Heart left ventricle (tissue), 16 donors: ENCODE data around the gene FKBP5. TPM values are rescaled to one million over a fixed set of nuclear protein-coding genes. Genes with fewer than 3 reads are reported as not detected.

Source experiments
- ATAC-seq, 4 donors: fragments of 200-7000 bp; cut with Tn5 transposase; one replicate each; pipeline ENCODE4 v1.9.1; 2020 to 2022; ENCODE audit warnings: moderate library complexity in 4 of 4, mild to moderate bottlenecking in 3 of 4, moderate number of reproducible peaks in 1 of 4
- DNase-seq, 5 donors: peaks; one replicate each; pipeline ENCODE4 v3.0.0-alpha.2; 2020
- H3K27ac ChIP-seq, 12 donors: fragments of 200-600 bp; sonication (generic) in 4 of 12; one replicate each; pipeline versions ENCODE4 v1.5.0 to v1.8.0; 2016 to 2022; ENCODE audit warnings: mild to moderate bottlenecking in 2 of 12
- H3K27me3 ChIP-seq, 9 donors: fragments of 200-600 bp; sonication (generic) in 2 of 9; one replicate each; pipeline versions ENCODE4 v1.5.1 to v1.8.0; 2016 to 2022; ENCODE audit warnings: mild to moderate bottlenecking in 3 of 9
- H3K36me3 ChIP-seq, 9 donors: fragments of 200-600 bp; sonication (generic) in 2 of 9; one replicate each; pipeline versions ENCODE4 v1.5.0 to v1.8.0; 2018 to 2022; ENCODE audit warnings: mild to moderate bottlenecking in 2 of 9
- H3K4me1 ChIP-seq, 12 donors: fragments of 200-600 bp; sonication (generic) in 4 of 12; one replicate each; pipeline versions ENCODE4 v1.5.0 to v1.8.0; 2016 to 2022; ENCODE audit warnings: mild to moderate bottlenecking in 3 of 12
- H3K4me3 ChIP-seq, 12 donors: fragments of 200-600 bp; sonication (generic) in 4 of 12; one replicate each; pipeline versions ENCODE4 v1.5.0 to v1.8.0; 2017 to 2022; ENCODE audit warnings: mild to moderate bottlenecking in 9 of 12, moderate library complexity in 4 of 12
- H3K9me3 ChIP-seq, 12 donors: fragments of 200-600 bp; sonication (generic) in 4 of 12; one replicate each; pipeline versions ENCODE4 v1.5.0 to v1.8.0; 2016 to 2022; ENCODE audit warnings: mild to moderate bottlenecking in 1 of 12
- CTCF ChIP-seq, 12 donors: fragments of 200-600 bp; sonication (generic) in 4 of 12; IDR thresholded peaks; one replicate each; pipeline versions ENCODE4 v1.5.0 to v1.8.0; 2018 to 2022; ENCODE audit warnings: antibody characterized with exemption in 12 of 12, mild to moderate bottlenecking in 5 of 12
- POLR2A ChIP-seq, 2 donors: fragments of 450-650 bp; IDR thresholded peaks; one replicate each; pipeline ENCODE4 v1.6.1; 2017; ENCODE audit warnings: antibody characterized with exemption in 2 of 2, mild to moderate bottlenecking in 2 of 2, moderate library complexity in 2 of 2
- WGBS, 4 donors: extraction: QIAGEN DNeasy Blood & Tissue Kit in 2 of 4; methylation state at CpG; one replicate each; pipeline versions ENCODE4 v1.1.5 to v1.1.7; 2013 to 2018; 5-methylcytosine and 5-hydroxymethylcytosine counted together
- intact Hi-C, 10 donors: fragments of 100-400 bp; cut with DNase I; formaldehyde crosslinking; loops; one replicate each; pipeline versions ENCODE4 v1.11.1 to v1.14.2; 2022
- polyA plus RNA-seq, 2 donors: library from polyadenylated mRNA; stranded (reverse); fragments of 200-250 nt; gene quantifications; one replicate each; pipeline ENCODE4 v1.2.3, GENCODE V29; 2013
- total RNA-seq, 9 donors: library from RNA; depleted of rRNA in 2 of 9; stranded (reverse); fragments of >200 nt in 2 of 9; fragmentation: NEBNext Ultra II Directional in 3 of 9; extraction: Animal tissue kit (Norgen Biotek cat#: 25700) in 3 of 9; gene quantifications; one replicate each; pipeline versions ENCODE4 v1.1.0 to v1.2.4, GENCODE V29; 2016 to 2023
- donor health status: ischemic (EF 13 %, LVEDD 7.1; RV severe dilation, severe dysfunction).
- donor health status: healthy with polysubstance abuse.
- donor health status: DM: no; HTN: yes; CAD: no.
- donor health status: DM: no; HTN: no; CAD: no.
- donor health status: ischemic (EF 25% LVEDD 6.9; RV normal size, moderate dysfunction).
- donor health status: ischemic (EF 25% LVEDD 5.7; RV mildly dilated, moderate dysfunction).
- donor health status: healthy.
- donor health status: DM: yes; HTN: yes; CAD: no.
- donor health status: ischemic (EF 35%, LVEDD 5.7; RV mildly dilated, moderate dysfunction).
- donor health status: nonischemic (EF 11% LVEDD 7.7; RV severe dilation, severe dysfunction).
- donor health status: DM: yes; HTN: yes; CAD: no.
- donor health status: PGD.
- donor health status: ischemic (EF 29% LVEDD 5.4; RV normal size, mild dysfunction).
- donor health status: nonischemic (EF 23%, LVEDD 6.1; RV moderate dilation, normal function).

FKBP5 gene
- total and polyA plus RNA-seq, 11 donors: 19.7 to 351 (median 104) TPM

- TF ChIP-seq CTCF (IDR thresholded peaks at IDR 0.05) (peak in 5 of 12 donors; percentile 8 to 31 (median 25)), POLR2A (IDR thresholded peaks at IDR 0.05) (peak in 1 of 2 donors; percentile 39)
- intact Hi-C loops: loop anchor here in 4 of 10 donors (1.0 to 5.0 kb wide), 4 partner anchors 43 to 131 kb away; partner anchors contain the start of gene FKBP5 (in 2 of the 4)
- WGBS, 4 donors: 0 to 2% (median 0%) methylated on average over 18 to 61 of the region's 61 CpGs
- Histone ChIP-seq H3K4me3 (peak overlapping the region; percentile 56 to 98 (median 73)), H3K27me3 (no peaks in the 10 kb centered on the region), H3K4me1 (peaks cover 21 to 83% (median 41%) of the 10 kb centered on the region in 12 donors), H3K27ac (peak overlapping the region; percentile 96 to 100 (median 100)), H3K9me3 (no peaks in the 10 kb centered on the region), H3K36me3 (no peaks in the 10 kb centered on the region)
- ATAC-seq (peak; percentile 57 to 80 (median 76)), DNase-seq (peak; percentile 96 to 99 (median 97))
Measured at GRCh38 chr6:35731736-35732532, 43.2 kb upstream of the FKBP5 start.

DNA sequence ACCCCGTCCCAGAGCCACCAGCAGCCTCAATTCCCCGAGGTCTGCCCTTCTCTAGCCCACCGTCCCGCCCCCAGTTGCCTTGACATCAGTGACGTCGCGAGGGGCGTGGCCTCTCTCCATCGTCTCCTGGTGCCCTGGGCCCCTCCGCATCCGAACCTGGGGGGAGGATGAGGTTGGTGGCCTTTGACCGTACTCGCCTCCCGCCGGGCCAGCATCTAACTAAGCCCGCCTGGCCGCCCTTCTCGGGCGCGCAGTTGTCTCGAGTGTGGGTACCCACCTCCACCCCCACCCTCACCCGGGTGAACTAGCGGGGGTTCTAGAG is 42.7 kb upstream of the FKBP5 start:
- no peaks in the 10 kb centered on the region for H3K9me3 ChIP-seq
- peaks cover 21 to 83% (median 46%) of the 10 kb centered on the region in 12 donors for H3K4me1 ChIP-seq
- peak; percentile 54 to 70 (median 65) for ATAC-seq
- peak overlapping the region; percentile 56 to 98 (median 73) for H3K4me3 ChIP-seq
- no peaks in the 10 kb centered on the region for H3K36me3 ChIP-seq
- no peaks in the 10 kb centered on the region for H3K27me3 ChIP-seq
- TF ChIP-seq POLR2A (IDR thresholded peaks at IDR 0.05) (peak; percentile 75 to 94), CTCF (IDR thresholded peaks at IDR 0.05) (no peak)
- peak; percentile 95 to 98 (median 97) for DNase-seq
- peak overlapping the region; percentile 96 to 100 (median 100) for H3K27ac ChIP-seq
- intact Hi-C loops: loop anchor here in 2 of 10 donors (2.0 to 5.0 kb wide), 2 partner anchors 129 to 131 kb away; no protein-coding TSS in a partner anchor
- 0% methylated on average over 4 to 23 of the region's 23 CpGs for WGBS, 4 donors

DNA sequence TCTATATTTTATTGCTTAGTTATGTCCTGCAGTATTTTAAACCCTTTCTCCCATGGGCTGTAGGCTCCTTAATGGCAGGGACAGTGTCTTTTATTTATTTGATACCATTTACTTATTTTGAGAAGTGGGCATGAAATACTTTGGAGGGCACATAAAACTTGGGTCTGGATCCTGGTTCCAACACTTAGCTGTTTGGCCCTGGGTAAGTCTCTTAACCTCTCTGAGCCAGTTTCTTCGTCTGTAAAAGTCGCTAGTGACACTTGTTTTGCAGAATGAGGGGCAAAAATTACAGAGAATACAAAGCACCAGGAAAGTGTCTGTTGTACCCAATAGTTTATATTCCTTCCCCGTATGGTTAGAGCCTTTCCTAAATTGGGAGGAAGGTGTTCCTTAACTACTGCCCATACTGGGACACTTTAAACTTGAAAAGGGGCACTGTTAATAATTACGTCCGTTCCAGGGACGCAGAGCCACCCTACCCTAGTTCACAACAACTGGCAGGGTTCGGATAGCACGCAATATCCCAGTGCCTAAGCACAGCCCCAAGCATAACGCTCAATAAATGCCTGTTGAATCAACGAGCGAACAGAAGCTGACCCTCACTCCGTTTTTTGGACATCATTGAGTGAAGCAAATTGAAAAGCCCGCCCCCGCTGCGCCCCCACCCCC is 42.2 kb upstream of the FKBP5 start:
- no peak for ATAC-seq
- TF ChIP-seq CTCF (IDR thresholded peaks at IDR 0.05): no peak
- no peak for TF ChIP-seq POLR2A (IDR thresholded peaks at IDR 0.05)
- peak overlapping the region; percentile 96 to 100 (median 100) for H3K27ac ChIP-seq
- intact Hi-C loops: loop anchor here in 2 of 10 donors (2.0 to 5.0 kb wide), 2 partner anchors 129 to 130 kb away; no protein-coding TSS in a partner anchor
- H3K4me3 ChIP-seq: peak overlapping the region in 10 of 12 donors; percentile 65 to 98 (median 76)
- WGBS, 4 donors: 7 to 15% (median 10%) methylated on average over 10 to 15 of the region's 15 CpGs
- peaks cover 25 to 83% (median 50%) of the 10 kb centered on the region in 12 donors for H3K4me1 ChIP-seq
- H3K9me3 ChIP-seq: no peaks in the 10 kb centered on the region
- DNase-seq: no peak
- no peaks in the 10 kb centered on the region for H3K36me3 ChIP-seq
- no peaks in the 10 kb centered on the region for H3K27me3 ChIP-seq

DNA sequence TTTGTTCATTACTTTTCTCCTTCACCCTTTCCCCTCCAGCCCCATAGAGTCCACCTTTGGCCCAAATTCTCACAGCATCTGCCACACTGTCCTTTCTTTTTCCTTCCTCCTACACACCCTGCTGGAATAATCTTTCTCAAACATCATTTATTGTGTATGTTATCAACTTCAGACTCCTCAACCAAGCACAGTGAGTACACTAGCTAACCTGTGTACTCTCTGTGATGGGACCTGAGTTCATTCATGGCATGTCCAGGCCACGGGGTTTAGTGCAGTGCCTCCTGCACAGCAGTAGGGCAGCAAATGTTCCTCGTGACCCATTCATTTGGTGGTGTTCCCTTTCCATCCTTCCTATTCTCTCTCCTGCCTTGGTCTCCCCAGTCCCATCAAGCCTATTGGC is 41.0 kb upstream of the FKBP5 start:
- Histone ChIP-seq H3K27me3 (no peaks in the 10 kb centered on the region), H3K4me1 (peaks cover 32 to 88% (median 60%) of the 10 kb centered on the region in 12 donors), H3K9me3 (no peaks in the 10 kb centered on the region), H3K27ac (peak overlapping the region; percentile 22 to 100 (median 99)), H3K4me3 (no peak overlapping the region), H3K36me3 (no peaks in the 10 kb centered on the region)
- intact Hi-C loops: loop anchor here in 6 of 10 donors (2.0 to 5.0 kb wide), 5 partner anchors 37 to 129 kb away; partner anchors contain the start of gene FKBP5 (in 2 of the 6)
- no peak for TF ChIP-seq POLR2A (IDR thresholded peaks at IDR 0.05)
- no peak for TF ChIP-seq CTCF (IDR thresholded peaks at IDR 0.05)
- no peak for DNase-seq
- no peak for ATAC-seq
- 43 to 71% (median 63%) methylated on average over 2 of the region's 2 CpGs for WGBS, 4 donors
